ENCODE measurements around the gene PARVB. TPM values are rescaled to one million over a fixed set of nuclear protein-coding genes. Genes with fewer than 3 reads are reported as not detected.

PARVB gene
- total and polyA plus RNA-seq, 9 donors = 12.3 to 62.9 (median 39.1) TPM

- no peak for DNase-seq
Observed at GRCh38 chr22:44213489-44214043, 189.5 kb downstream of the PARVB start.

DNA sequence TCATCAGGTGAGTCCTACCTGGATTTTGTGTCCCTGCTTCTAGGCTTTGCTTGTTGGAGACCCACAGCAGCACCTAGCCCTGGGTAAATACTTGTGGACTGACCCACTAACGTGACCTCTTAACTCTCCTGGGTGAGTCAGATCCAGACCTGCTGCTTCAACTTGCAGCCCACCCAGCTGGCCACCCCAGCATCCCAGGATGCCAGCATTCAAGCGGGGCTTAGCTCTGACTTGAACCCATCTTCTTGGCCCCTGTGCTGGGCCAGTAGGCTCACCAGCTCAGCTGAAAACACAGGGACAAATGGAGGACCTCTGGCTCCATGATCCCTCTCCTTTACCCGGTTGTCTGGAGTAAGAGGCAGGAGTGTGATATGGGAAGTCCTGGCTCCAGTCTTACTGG is 190.1 kb downstream of the PARVB start:
- no peak overlapping the region for H3K27ac ChIP-seq
- TF ChIP-seq CTCF (IDR thresholded peaks at IDR 0.05) = no peak
- no peak for TF ChIP-seq POLR2A (IDR thresholded peaks at IDR 0.05)
- TF ChIP-seq EP300 (IDR thresholded peaks at IDR 0.05) = no peak
- 92 to 96% (median 94%) methylated on average over 3 of the region's 3 CpGs for WGBS, 3 donors
- intact Hi-C loops (cut with DNase I) = no loop called here
- DNase-seq = peak in 1 of 5 donors; percentile 3
- no peaks in the 10 kb centered on the region for H3K9me3 ChIP-seq
- H3K4me1 ChIP-seq (ENCODE audit: insufficient read depth) = no peaks in the 10 kb centered on the region
- H3K4me3 ChIP-seq = no peak overlapping the region
- no peaks in the 10 kb centered on the region for H3K36me3 ChIP-seq
- H3K27me3 ChIP-seq = no peaks in the 10 kb centered on the region

More at GRCh38 chr22:44213489-44214043, 189.5 kb downstream of the PARVB start:
- no peaks in the 10 kb centered on the region for H3K27me3 ChIP-seq
- no peak overlapping the region for H3K4me3 ChIP-seq
- TF ChIP-seq POLR2A (IDR thresholded peaks at IDR 0.05) (no peak), CTCF (IDR thresholded peaks at IDR 0.05) (no peak)
- H3K27ac ChIP-seq = no peak overlapping the region
- H3K9me3 ChIP-seq = no peaks in the 10 kb centered on the region
- intact Hi-C loops (cut with DNase I) = no loop called here
- WGBS, 3 donors = 89 to 96% (median 90%) methylated on average over 3 of the region's 3 CpGs
- no peaks in the 10 kb centered on the region for H3K4me1 ChIP-seq (ENCODE audit: insufficient read depth)
- no peaks in the 10 kb centered on the region for H3K36me3 ChIP-seq

GRCh38 chr22:44214764-44215163 is 190.7 kb downstream of the PARVB start:
- Histone ChIP-seq H3K36me3 (no peaks in the 10 kb centered on the region), H3K9me3 (no peaks in the 10 kb centered on the region)
- intact Hi-C loops (cut with DNase I) = no loop called here

DNA sequence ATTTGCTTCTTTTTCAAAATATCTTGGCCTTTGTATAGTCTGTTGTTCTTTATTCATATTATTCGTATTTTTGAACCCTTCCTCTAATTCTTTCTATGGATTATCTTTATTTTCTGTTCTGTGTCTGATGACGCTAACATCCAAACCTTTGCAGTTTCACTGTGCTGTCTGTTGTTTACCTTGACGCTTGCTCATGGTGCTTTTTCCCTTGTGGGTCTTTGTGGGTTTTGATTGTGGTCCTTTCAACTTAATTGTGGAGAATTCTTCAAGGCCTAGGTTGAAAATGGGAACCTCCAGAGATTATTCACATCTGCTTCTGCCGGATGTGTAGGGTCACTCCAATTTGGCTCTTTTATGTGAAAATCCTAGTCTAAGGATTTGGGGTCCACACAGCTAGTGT is 191.2 kb downstream of the PARVB start:
- no peaks in the 10 kb centered on the region for H3K9me3 ChIP-seq
- no peak for DNase-seq
- TF ChIP-seq EP300 (IDR thresholded peaks at IDR 0.05) = no peak
- no peak for TF ChIP-seq POLR2A (IDR thresholded peaks at IDR 0.05)
- TF ChIP-seq CTCF (IDR thresholded peaks at IDR 0.05) = no peak
- no peaks in the 10 kb centered on the region for H3K36me3 ChIP-seq
- WGBS, 3 donors = 86 to 92% (median 91%) methylated on average over 4 of the region's 4 CpGs
- H3K27me3 ChIP-seq = no peaks in the 10 kb centered on the region
- H3K27ac ChIP-seq = no peak overlapping the region
- intact Hi-C loops (cut with DNase I) = no loop called here
- H3K4me1 ChIP-seq (ENCODE audit: insufficient read depth) = no peaks in the 10 kb centered on the region
- H3K4me3 ChIP-seq = no peak overlapping the region

More at GRCh38 chr22:44214764-44215163, 190.7 kb downstream of the PARVB start:
- Histone ChIP-seq H3K27ac (no peak overlapping the region), H3K4me1 (ENCODE audit: insufficient read depth) (no peaks in the 10 kb centered on the region), H3K4me3 (no peak overlapping the region), H3K27me3 (no peaks in the 10 kb centered on the region)
- WGBS, 3 donors = 74 to 88% (median 83%) methylated on average over 6 of the region's 6 CpGs
- DNase-seq = no peak
- TF ChIP-seq EP300 (IDR thresholded peaks at IDR 0.05) (no peak), CTCF (IDR thresholded peaks at IDR 0.05) (no peak), POLR2A (IDR thresholded peaks at IDR 0.05) (no peak)
